Activated naive CD8-positive, alpha-beta T cell treated with anti-CD3 and anti-CD28 coated beads, Interleukin-2, amount 10 ng/mL, durations not matched to agents 7 days and 5 days (primary cell): ENCODE measurements around the gene ALX4. TPM values are rescaled to one million over a fixed set of nuclear protein-coding genes. Genes with fewer than 3 reads are reported as not detected.
A peak's percentile ranks its signal among the peaks of the same experiment; 100 is the strongest.

Source experiments
- ATAC-seq: fragments of 150-1000 bp; cut with Tn5 transposase; one replicate; pipeline ENCODE4 v1.10.0; 2021; ENCODE audit warnings: low read depth, moderate library complexity
- POLR2A ChIA-PET: fragments of 350-600 bp; sonication (Branson Sonifier 250); formaldehyde crosslinking; loops from one replicate; lab custom pipeline; 2021; ENCODE audit warnings: antibody characterized with exemption; lab: Charles Lee
- DNase-seq: peaks from one replicate; pipeline ENCODE4 v3.0.0; 2021
- H3K27ac Mint-ChIP-seq: one replicate; pipeline ENCODE4 v1.8.0; 2022; ENCODE audit warnings: mild to moderate bottlenecking, mixed read lengths
- H3K27me3 Mint-ChIP-seq: one replicate; pipeline ENCODE4 v1.8.0; 2022; ENCODE audit warnings: mild to moderate bottlenecking, moderate library complexity, mixed read lengths
- H3K36me3 Mint-ChIP-seq: one replicate; pipeline ENCODE4 v1.8.0; 2021; ENCODE audit warnings: mild to moderate bottlenecking, mixed read lengths
- H3K4me1 Mint-ChIP-seq: one replicate; pipeline ENCODE4 v1.8.0; 2021; ENCODE audit warnings: mixed read lengths
- H3K4me3 Mint-ChIP-seq: one replicate; pipeline ENCODE4 v1.8.0; 2022; ENCODE audit warnings: mild to moderate bottlenecking, moderate library complexity, mixed read lengths
- H3K9me3 Mint-ChIP-seq: one replicate; pipeline ENCODE4 v1.8.0; 2021; ENCODE audit warnings: mixed read lengths
- total RNA-seq, 2 experiments: library from RNA; stranded (reverse); gene quantifications; one replicate each; pipeline ENCODE4 v1.2.3, GENCODE V29; 2021

Gene ALX4
- total RNA-seq, 2 experiments from 2014 or later: not detected

- peaks cover 63% of the 10 kb centered on the region for H3K27me3 Mint-ChIP-seq
- H3K9me3 Mint-ChIP-seq: no peaks in the 10 kb centered on the region
- ATAC-seq (no peak), DNase-seq (no peak)
- no peak overlapping the region for H3K4me3 Mint-ChIP-seq
- POLR2A ChIA-PET: no interaction called here
- no peaks in the 10 kb centered on the region for H3K4me1 Mint-ChIP-seq
- H3K27ac Mint-ChIP-seq: no peak overlapping the region
- no peaks in the 10 kb centered on the region for H3K36me3 Mint-ChIP-seq
Observed at GRCh38 chr11:44329472-44330230, 19.7 kb upstream of the ALX4 start.

GRCh38 chr11:44328138-44328660 lies 18.3 kb upstream of the ALX4 start:
- POLR2A ChIA-PET: no interaction called here
- ATAC-seq (no peak), DNase-seq (no peak)
- no peak overlapping the region for H3K27ac Mint-ChIP-seq
- H3K36me3 Mint-ChIP-seq: no peaks in the 10 kb centered on the region
- H3K27me3 Mint-ChIP-seq: peaks cover 67% of the 10 kb centered on the region
- H3K4me3 Mint-ChIP-seq: no peak overlapping the region
- no peaks in the 10 kb centered on the region for H3K4me1 Mint-ChIP-seq
- H3K9me3 Mint-ChIP-seq: no peaks in the 10 kb centered on the region

DNA sequence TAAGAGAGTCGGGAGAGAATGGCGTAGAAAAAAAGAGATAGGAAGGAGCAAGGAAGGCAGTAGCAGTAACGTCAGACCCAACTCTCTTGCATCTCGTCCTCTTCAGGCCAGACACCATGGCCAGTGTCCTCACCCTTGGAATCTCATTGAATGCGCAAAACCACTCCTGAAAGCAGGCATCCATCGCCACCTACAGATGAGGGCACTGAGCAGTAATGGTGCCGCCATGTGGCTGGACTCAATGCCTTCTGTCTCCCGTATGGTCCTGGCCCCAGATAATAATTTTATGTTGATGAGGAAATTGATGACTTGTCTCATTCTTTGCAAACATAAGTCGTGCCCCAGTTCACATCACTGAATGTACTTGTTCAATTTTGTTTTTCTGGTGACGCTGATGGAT lies 17.8 kb upstream of the ALX4 start:
- Mint-ChIP-seq H3K9me3 (no peaks in the 10 kb centered on the region), H3K4me3 (no peak overlapping the region), H3K27me3 (peaks cover 69% of the 10 kb centered on the region), H3K4me1 (no peaks in the 10 kb centered on the region), H3K36me3 (no peaks in the 10 kb centered on the region), H3K27ac (no peak overlapping the region)
- no peak for ATAC-seq
- DNase-seq: no peak
- POLR2A ChIA-PET: no interaction called here

DNA sequence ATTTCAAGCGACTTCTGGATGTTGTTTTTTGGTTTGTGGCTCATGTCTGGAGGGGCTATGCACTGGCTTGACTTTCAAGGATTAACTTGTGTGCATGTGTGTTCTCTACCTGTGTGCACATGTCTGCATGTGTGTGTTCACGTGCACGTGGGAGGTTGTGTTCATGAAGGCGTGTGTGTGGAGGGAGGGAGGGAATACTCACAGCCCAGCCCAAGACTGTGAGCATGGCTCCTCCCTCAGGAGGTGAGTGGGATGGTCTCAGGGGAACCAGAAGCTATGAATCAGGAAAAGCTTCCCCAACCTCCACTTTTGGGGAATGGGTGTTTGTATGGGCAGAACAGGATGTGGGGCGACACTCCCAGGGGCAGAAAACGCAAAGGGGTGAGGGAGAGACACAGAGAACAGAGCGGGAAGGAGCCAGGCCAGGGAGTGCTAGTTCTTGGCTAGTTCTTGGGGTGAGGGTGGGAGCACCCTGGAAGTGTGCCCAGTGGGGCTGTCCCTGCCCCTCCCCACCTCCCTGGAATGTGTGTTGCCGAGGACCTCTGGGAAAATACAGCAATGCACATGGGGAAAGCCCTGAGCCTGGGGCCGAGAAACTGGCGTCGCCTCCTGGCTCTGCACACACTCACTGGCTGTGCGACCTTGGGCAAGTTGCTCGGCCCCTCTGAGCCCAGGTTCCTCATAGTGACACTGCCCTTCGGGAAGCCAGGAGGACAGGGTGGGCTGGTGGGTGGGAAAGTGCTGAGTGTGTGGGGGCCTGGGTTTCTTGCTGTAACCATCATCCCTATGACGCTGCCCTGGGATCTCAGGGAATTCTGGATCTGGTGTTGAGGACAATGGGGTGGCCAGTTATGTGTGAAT lies 16.9 kb upstream of the ALX4 start:
- DNase-seq (no peak), ATAC-seq (no peak)
- Mint-ChIP-seq H3K27me3 (peaks cover 76% of the 10 kb centered on the region), H3K36me3 (no peaks in the 10 kb centered on the region), H3K27ac (no peak overlapping the region), H3K4me1 (no peaks in the 10 kb centered on the region), H3K4me3 (no peak overlapping the region), H3K9me3 (no peaks in the 10 kb centered on the region)
- POLR2A ChIA-PET: no interaction called here

GRCh38 chr11:44325698-44326097 lies 15.8 kb upstream of the ALX4 start:
- Mint-ChIP-seq H3K4me3 (no peak overlapping the region), H3K36me3 (no peaks in the 10 kb centered on the region), H3K9me3 (no peaks in the 10 kb centered on the region), H3K27me3 (peaks cover 81% of the 10 kb centered on the region), H3K4me1 (no peaks in the 10 kb centered on the region), H3K27ac (no peak overlapping the region)
- DNase-seq (no peak), ATAC-seq (no peak)
- POLR2A ChIA-PET: no interaction called here

GRCh38 chr11:44324749-44325525 lies 15.0 kb upstream of the ALX4 start:
- H3K4me1 Mint-ChIP-seq: peaks cover 1% of the 10 kb centered on the region
- H3K36me3 Mint-ChIP-seq: no peaks in the 10 kb centered on the region
- peaks cover 84% of the 10 kb centered on the region for H3K27me3 Mint-ChIP-seq
- no peaks in the 10 kb centered on the region for H3K9me3 Mint-ChIP-seq
- H3K4me3 Mint-ChIP-seq: no peak overlapping the region
- H3K27ac Mint-ChIP-seq: no peak overlapping the region
- no peak for ATAC-seq
- POLR2A ChIA-PET: no interaction called here
- no peak for DNase-seq

- no peaks in the 10 kb centered on the region for H3K9me3 Mint-ChIP-seq
- POLR2A ChIA-PET: no interaction called here
- ATAC-seq (no peak), DNase-seq (no peak)
- H3K36me3 Mint-ChIP-seq: no peaks in the 10 kb centered on the region
- no peak overlapping the region for H3K27ac Mint-ChIP-seq
- peaks cover 91% of the 10 kb centered on the region for H3K27me3 Mint-ChIP-seq
- H3K4me3 Mint-ChIP-seq: no peak overlapping the region
- peaks cover 5% of the 10 kb centered on the region for H3K4me1 Mint-ChIP-seq
Observed at GRCh38 chr11:44324222-44324621, 14.3 kb upstream of the ALX4 start.

DNA sequence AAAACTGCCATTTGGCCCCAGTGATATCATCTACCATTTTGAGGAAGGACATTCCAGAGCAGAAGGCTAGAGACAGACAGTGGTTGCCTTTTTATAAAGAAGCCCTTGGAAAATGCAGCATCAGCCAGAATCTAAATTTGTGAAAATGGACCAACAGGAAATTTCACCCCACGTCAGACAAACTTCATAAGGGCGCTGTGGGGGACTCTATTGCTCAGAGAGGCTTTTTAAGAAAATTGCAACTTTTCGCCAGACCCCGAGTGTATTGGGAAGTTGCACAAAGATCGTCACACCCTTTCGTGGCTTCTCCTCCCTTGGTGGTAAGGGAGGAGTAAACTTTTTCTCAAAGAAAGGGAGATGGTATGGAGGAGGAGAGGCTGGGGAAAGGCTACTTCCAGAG lies 12.3 kb upstream of the ALX4 start:
- peaks cover 6% of the 10 kb centered on the region for H3K4me1 Mint-ChIP-seq
- no peak overlapping the region for H3K27ac Mint-ChIP-seq

DNA sequence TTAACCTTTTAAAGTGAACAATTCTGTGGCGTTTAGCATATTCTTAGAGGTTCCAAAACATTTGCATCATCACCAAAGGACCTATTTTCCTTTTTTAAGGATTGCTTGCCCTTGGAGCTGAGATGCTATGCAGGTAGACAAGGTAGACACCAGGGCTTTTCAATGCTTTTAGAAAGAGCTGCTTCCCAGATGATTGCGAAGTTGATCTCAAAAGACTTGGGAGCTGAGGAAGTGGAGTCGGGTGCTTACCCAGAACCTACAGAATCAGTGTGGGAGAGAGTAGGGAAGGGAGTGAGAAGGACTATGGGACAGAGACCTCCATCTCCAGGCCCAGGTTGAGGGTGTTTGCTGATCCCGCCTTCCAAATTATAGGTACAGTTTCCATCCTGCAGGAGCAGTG lies 11.1 kb upstream of the ALX4 start:
- DNase-seq: no peak
- no peak overlapping the region for H3K4me3 Mint-ChIP-seq
- ATAC-seq: no peak
- no peaks in the 10 kb centered on the region for H3K36me3 Mint-ChIP-seq
- POLR2A ChIA-PET: no interaction called here
- peaks cover 95% of the 10 kb centered on the region for H3K27me3 Mint-ChIP-seq
- H3K27ac Mint-ChIP-seq: no peak overlapping the region
- no peaks in the 10 kb centered on the region for H3K9me3 Mint-ChIP-seq
- H3K4me1 Mint-ChIP-seq: peaks cover 6% of the 10 kb centered on the region

More for the DNA sequence above, 12.3 kb upstream of the ALX4 start:
- no peaks in the 10 kb centered on the region for H3K36me3 Mint-ChIP-seq
- H3K4me3 Mint-ChIP-seq: no peak overlapping the region
- DNase-seq (no peak), ATAC-seq (no peak)
- POLR2A ChIA-PET: no interaction called here
- peaks cover 95% of the 10 kb centered on the region for H3K27me3 Mint-ChIP-seq
- H3K9me3 Mint-ChIP-seq: no peaks in the 10 kb centered on the region

- DNase-seq: no peak
- H3K4me1 Mint-ChIP-seq: peaks cover 9% of the 10 kb centered on the region
- H3K4me3 Mint-ChIP-seq: no peak overlapping the region
- no peak overlapping the region for H3K27ac Mint-ChIP-seq
- H3K36me3 Mint-ChIP-seq: no peaks in the 10 kb centered on the region
- H3K9me3 Mint-ChIP-seq: no peaks in the 10 kb centered on the region
- POLR2A ChIA-PET: no interaction called here
- H3K27me3 Mint-ChIP-seq: peaks cover 94% of the 10 kb centered on the region
- no peak for ATAC-seq
Observed at GRCh38 chr11:44320289-44320973, 10.5 kb upstream of the ALX4 start.

GRCh38 chr11:44319552-44320288 lies 9.8 kb upstream of the ALX4 start:
- H3K27ac Mint-ChIP-seq: no peak overlapping the region

GRCh38 chr11:44319170-44319551 lies 9.2 kb upstream of the ALX4 start:
- no peak for ATAC-seq
- no peak for DNase-seq
- POLR2A ChIA-PET: no interaction called here

More at GRCh38 chr11:44319552-44320288, 9.8 kb upstream of the ALX4 start:
- no peak for ATAC-seq
- Mint-ChIP-seq H3K4me3 (no peak overlapping the region), H3K9me3 (no peaks in the 10 kb centered on the region), H3K27me3 (peaks cover 94% of the 10 kb centered on the region), H3K4me1 (peaks cover 11% of the 10 kb centered on the region), H3K36me3 (no peaks in the 10 kb centered on the region)
- POLR2A ChIA-PET: no interaction called here
- peak; percentile 22 for DNase-seq

More at GRCh38 chr11:44319170-44319551, 9.2 kb upstream of the ALX4 start:
- H3K27me3 Mint-ChIP-seq: peaks cover 94% of the 10 kb centered on the region
- peaks cover 11% of the 10 kb centered on the region for H3K4me1 Mint-ChIP-seq
- no peaks in the 10 kb centered on the region for H3K36me3 Mint-ChIP-seq
- no peaks in the 10 kb centered on the region for H3K9me3 Mint-ChIP-seq
- H3K27ac Mint-ChIP-seq: no peak overlapping the region
- H3K4me3 Mint-ChIP-seq: no peak overlapping the region
